Osteoblast (primary cell): Measurements from ENCODE around the gene AGAP6. TPM values are rescaled to one million over a fixed set of nuclear protein-coding genes. Genes with fewer than 3 reads are reported as not detected.
"Not testable (repeated sequence)": the region's sequence is repeated elsewhere in the genome, so short reads cannot be mapped to it uniquely, and the experiment has no call there.

ENCODE experiments used
- DNase-seq: peaks from one replicate; pipeline ENCODE4 v3.0.0; 2011; ENCODE audit warnings: low spot score, mixed read lengths; ENCODE audit not compliant: insufficient read length; ENCODE audit errors: missing footprints
- H2AFZ ChIP-seq: 2 replicates; pipeline ENCODE4 v1.6.0; 2011; ENCODE audit warnings: mild to moderate bottlenecking, low read length
- H3K27ac ChIP-seq: 2 replicates; pipeline ENCODE4 v1.5.1; 2011; ENCODE audit warnings: mild to moderate bottlenecking, low read depth, low read length, moderate library complexity
- H3K27me3 ChIP-seq: 2 replicates; pipeline ENCODE4 v1.6.0; 2012; ENCODE audit warnings: mild to moderate bottlenecking, control low read depth, inconsistent platforms, low read length, moderate library complexity; ENCODE audit not compliant: insufficient read depth
- H3K36me3 ChIP-seq: 2 replicates; pipeline ENCODE4 v1.5.1; 2011; ENCODE audit warnings: mild to moderate bottlenecking, low read length, control low read depth, moderate library complexity; ENCODE audit not compliant: insufficient read depth
- H3K4me1 ChIP-seq: 2 replicates; pipeline ENCODE4 v1.5.1; 2011; ENCODE audit warnings: mild to moderate bottlenecking, low read length, control low read depth, moderate library complexity; ENCODE audit not compliant: insufficient read depth
- H3K4me2 ChIP-seq: 2 replicates; pipeline ENCODE4 v1.6.0; 2011; ENCODE audit warnings: mild to moderate bottlenecking, low read length; ENCODE audit not compliant: insufficient read depth
- H3K4me3 ChIP-seq: fragments of 200-600 bp; sonication (generic); 3 replicates; pipeline ENCODE4 v1.5.1; 2012; ENCODE audit warnings: mild to moderate bottlenecking, low read length, inconsistent platforms; ENCODE audit not compliant: insufficient read depth
- H3K79me2 ChIP-seq: 2 replicates; pipeline ENCODE4 v1.6.0; 2012; ENCODE audit warnings: mild to moderate bottlenecking, low read length, control low read depth, inconsistent platforms; ENCODE audit not compliant: insufficient read depth
- H3K9me3 ChIP-seq: 2 replicates; pipeline ENCODE4 v1.5.1; 2011; ENCODE audit warnings: low read depth, low read length, control low read depth
- H4K20me1 ChIP-seq: 2 replicates; pipeline ENCODE4 v1.6.0; 2012; ENCODE audit warnings: mild to moderate bottlenecking, low read length, control low read depth; ENCODE audit not compliant: insufficient read depth
- total RNA-seq: library from RNA; depleted of rRNA; stranded (reverse); fragments of >200 nt; gene quantifications from 2 replicates; pipeline ENCODE4 v1.2.3, GENCODE V29; 2012

AGAP6 gene
- 3.5 and 4.3 TPM in 2 replicates for total RNA-seq

DNA sequence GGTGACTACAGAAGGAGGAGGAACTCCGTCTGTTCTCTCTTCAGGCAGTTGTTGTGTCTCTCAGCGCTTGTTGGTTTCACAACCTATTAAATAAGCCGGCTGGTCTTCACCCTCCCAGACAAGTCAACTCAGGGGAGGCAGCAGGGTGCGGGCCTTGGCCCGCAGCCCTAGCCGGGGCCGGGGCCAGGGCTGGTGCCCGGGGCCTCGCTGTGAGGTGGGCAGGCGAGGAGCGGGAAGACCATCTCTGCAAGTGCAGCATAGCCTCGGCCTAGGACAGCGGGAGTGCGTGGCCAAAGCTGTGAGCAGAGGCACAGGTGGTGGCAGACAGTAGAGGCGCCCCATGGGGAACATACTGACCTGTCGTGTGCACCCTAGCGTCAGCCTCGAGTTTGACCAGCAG is at the start of gene AGAP6:
Gene AGAP6 (plus strand): TSS at position 31 of the 400 bp plus-strand sequence. CDS start 310 bp downstream, at position 341.
- not testable (repeated sequence) for H3K4me1 ChIP-seq, H3K27me3 ChIP-seq, H3K9me3 ChIP-seq, H2AFZ ChIP-seq, DNase-seq, H3K4me3 ChIP-seq, H3K36me3 ChIP-seq, H3K27ac ChIP-seq, H3K79me2 ChIP-seq, H4K20me1 ChIP-seq, H3K4me2 ChIP-seq

- not testable (repeated sequence) for DNase-seq, H3K27me3 ChIP-seq, H3K36me3 ChIP-seq, H4K20me1 ChIP-seq, H3K9me3 ChIP-seq
- Histone ChIP-seq H3K4me2 (peak within 1 kb of the TSS; percentile 91), H3K27ac (peak within 1 kb of the TSS; percentile 77), H3K4me1 (peaks cover 17% of the 10 kb centered on the region), H2AFZ (peak within 1 kb of the TSS; percentile 87), H3K79me2 (peaks cover 58% of the 10 kb centered on the region), H3K4me3 (peak within 1 kb of the TSS; percentile 87)
Observed at GRCh38 chr10:49941447-49942338, 46.5 kb upstream of the AGAP6 start, which contains the start of the genes PARG and TIMM23B. TSS of gene PARG (minus strand) at chr10:49942027. CDS start at chr10:49941725, 302 bp downstream. TSS of gene TIMM23B (plus strand) at chr10:49942053. CDS start at chr10:49942195, 142 bp downstream.

GRCh38 chr10:49942339-49942705 is 45.9 kb upstream of the AGAP6 start:
- H3K27me3 ChIP-seq, H4K20me1 ChIP-seq, DNase-seq, H3K9me3 ChIP-seq, H3K36me3 ChIP-seq: not testable (repeated sequence)
- Histone ChIP-seq H3K79me2 (peaks cover 62% of the 10 kb centered on the region), H3K4me2 (peak overlapping the region; percentile 91), H2AFZ (peak overlapping the region; percentile 85), H3K4me3 (peak overlapping the region; percentile 87), H3K27ac (peak overlapping the region; percentile 77), H3K4me1 (peaks cover 17% of the 10 kb centered on the region)

DNA sequence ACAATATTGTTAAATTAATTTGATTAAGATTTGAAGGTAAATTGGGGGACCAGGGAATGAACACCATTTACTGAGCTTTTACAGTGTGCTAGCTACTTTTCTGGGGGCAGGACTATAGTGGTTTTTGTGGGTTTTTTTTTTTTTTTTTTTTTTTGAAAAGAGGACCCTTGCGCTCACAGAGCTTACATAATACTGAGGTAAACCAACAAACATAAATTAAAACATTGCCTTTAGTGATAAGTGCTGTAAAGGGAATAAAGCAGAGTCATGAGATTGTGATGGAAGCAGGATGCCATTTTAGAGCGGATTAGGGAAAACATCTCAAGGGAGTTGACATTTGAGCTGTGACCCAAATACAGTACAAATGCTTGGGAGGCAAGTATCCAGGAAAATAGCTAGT is 44.6 kb upstream of the AGAP6 start:
- H3K79me2 ChIP-seq: peaks cover 57% of the 10 kb centered on the region
- peak overlapping the region; percentile 91 for H3K4me2 ChIP-seq
- H3K27me3 ChIP-seq, H3K9me3 ChIP-seq, DNase-seq, H2AFZ ChIP-seq, H3K4me3 ChIP-seq, H4K20me1 ChIP-seq, H3K36me3 ChIP-seq: not testable (repeated sequence)
- peak overlapping the region; percentile 45 for H3K27ac ChIP-seq
- peaks cover 17% of the 10 kb centered on the region for H3K4me1 ChIP-seq

DNA sequence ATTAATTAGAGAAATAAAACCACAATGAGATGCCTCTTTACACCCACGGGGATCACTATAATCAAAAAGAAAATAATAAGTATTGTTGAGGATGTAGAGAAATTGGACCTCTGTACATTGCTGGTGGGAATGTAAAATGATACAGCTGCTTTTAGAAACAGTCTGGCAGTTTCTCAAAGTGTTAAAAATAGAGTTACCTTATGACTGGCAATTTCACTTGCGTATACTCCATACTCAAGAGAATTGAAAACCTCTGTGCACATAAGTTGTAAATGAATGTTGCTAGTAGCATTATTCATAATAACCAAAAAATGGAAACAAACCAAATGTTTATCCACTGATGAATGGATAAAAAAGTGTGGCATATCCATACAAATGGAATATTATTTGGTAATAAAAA is 40.1 kb upstream of the AGAP6 start:
- H3K4me1 ChIP-seq, DNase-seq, H3K27me3 ChIP-seq, H4K20me1 ChIP-seq, H3K36me3 ChIP-seq, H3K4me3 ChIP-seq, H3K4me2 ChIP-seq, H2AFZ ChIP-seq, H3K9me3 ChIP-seq, H3K27ac ChIP-seq: not testable (repeated sequence)
- H3K79me2 ChIP-seq: peaks cover 29% of the 10 kb centered on the region

GRCh38 chr10:49948737-49949136 is 39.5 kb upstream of the AGAP6 start:
- H3K36me3 ChIP-seq, H4K20me1 ChIP-seq, H3K4me3 ChIP-seq, H3K27ac ChIP-seq, H3K9me3 ChIP-seq, H3K4me1 ChIP-seq, H3K27me3 ChIP-seq, DNase-seq, H3K4me2 ChIP-seq, H2AFZ ChIP-seq: not testable (repeated sequence)
- peaks cover 24% of the 10 kb centered on the region for H3K79me2 ChIP-seq

GRCh38 chr10:49952006-49952405 is 36.2 kb upstream of the AGAP6 start:
- H4K20me1 ChIP-seq, H3K9me3 ChIP-seq, H2AFZ ChIP-seq, DNase-seq, H3K36me3 ChIP-seq, H3K27me3 ChIP-seq, H3K4me3 ChIP-seq, H3K4me1 ChIP-seq, H3K4me2 ChIP-seq, H3K27ac ChIP-seq: not testable (repeated sequence)
- peaks cover 17% of the 10 kb centered on the region for H3K79me2 ChIP-seq
